ENCODE measurements around the gene ZMYND8. TPM values are rescaled to one million over a fixed set of nuclear protein-coding genes. Genes with fewer than 3 reads are reported as not detected.
"Not testable (repeated sequence)": the region's sequence is repeated elsewhere in the genome, so short reads cannot be mapped to it uniquely, and the experiment has no call there.

Gene ZMYND8
- total RNA-seq, 1 experiment from 2014 or later = 53.1 TPM

DNA sequence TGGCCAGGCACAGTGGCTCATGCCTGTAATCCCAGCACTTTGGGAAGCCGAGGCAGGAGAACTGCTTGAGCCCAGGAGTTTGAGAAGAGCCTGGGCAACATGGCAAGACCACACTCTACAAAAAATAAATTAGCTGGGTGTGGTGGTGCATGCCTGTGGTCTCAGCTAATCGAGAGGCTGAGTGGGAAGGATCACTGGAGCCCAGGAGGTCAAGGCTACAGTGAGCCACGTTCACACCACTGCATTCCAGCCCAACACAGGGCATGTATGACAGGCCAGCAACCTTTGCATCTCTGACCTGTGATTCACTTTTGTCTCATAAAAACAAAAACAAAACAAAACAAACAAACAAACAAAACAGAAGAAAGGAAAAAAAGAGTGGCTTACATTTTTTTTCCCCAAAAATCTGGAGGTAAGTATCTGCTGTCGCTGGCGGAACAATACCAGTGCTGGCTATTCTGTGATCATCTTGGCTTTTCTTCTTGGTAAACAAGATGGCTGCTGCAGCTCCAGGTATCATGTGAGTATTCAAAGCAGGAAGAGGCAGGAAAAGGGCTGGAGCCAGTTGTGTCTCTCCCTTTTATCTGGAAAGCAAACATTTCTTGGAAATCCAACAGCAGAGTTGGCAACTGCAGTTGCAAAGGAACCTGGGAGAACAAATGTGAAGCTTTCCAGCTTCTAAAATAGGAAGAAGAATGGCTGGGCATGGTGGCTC is 40.4 kb upstream of the ZMYND8 start:
- H3K4me1 Mint-ChIP-seq (ENCODE audit: low read depth, unreplicated experiment) = peaks cover 19% of the 10 kb centered on the region
- TF ChIP-seq, protein P1, sequence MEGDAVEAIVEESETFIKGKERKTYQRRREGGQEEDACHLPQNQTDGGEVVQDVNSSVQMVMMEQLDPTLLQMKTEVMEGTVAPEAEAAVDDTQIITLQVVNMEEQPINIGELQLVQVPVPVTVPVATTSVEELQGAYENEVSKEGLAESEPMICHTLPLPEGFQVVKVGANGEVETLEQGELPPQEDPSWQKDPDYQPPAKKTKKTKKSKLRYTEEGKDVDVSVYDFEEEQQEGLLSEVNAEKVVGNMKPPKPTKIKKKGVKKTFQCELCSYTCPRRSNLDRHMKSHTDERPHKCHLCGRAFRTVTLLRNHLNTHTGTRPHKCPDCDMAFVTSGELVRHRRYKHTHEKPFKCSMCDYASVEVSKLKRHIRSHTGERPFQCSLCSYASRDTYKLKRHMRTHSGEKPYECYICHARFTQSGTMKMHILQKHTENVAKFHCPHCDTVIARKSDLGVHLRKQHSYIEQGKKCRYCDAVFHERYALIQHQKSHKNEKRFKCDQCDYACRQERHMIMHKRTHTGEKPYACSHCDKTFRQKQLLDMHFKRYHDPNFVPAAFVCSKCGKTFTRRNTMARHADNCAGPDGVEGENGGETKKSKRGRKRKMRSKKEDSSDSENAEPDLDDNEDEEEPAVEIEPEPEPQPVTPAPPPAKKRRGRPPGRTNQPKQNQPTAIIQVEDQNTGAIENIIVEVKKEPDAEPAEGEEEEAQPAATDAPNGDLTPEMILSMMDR (IDR thresholded peaks at IDR 0.05; ENCODE audit: unreplicated experiment) = no peak
- H3K27me3 Mint-ChIP-seq (ENCODE audit: unreplicated experiment) = no peaks in the 10 kb centered on the region
- H3K27ac Mint-ChIP-seq (ENCODE audit: unreplicated experiment) = no peak overlapping the region
- no TSS peak for BruUV-seq (replicated peaks)
- H3K36me3 Mint-ChIP-seq (ENCODE audit: insufficient read depth, unreplicated experiment) = peaks cover 10% of the 10 kb centered on the region
- no peaks in the 10 kb centered on the region for H3K9me3 Mint-ChIP-seq (ENCODE audit: low read depth, unreplicated experiment)
- intact Hi-C loops (cut with micrococcal nuclease; ENCODE audit: unreplicated experiment) = no loop called here
- CTCF ChIA-PET = interaction anchor here (0.5 to 1.3 kb wide), 4 partner anchors 13 to 167 kb away, joined by 3 to 4 read pairs (median 4); no protein-coding TSS in a partner anchor
- no peak for DNase-seq
- H3K4me3 Mint-ChIP-seq (ENCODE audit: low read depth, unreplicated experiment) = no peak overlapping the region

DNA sequence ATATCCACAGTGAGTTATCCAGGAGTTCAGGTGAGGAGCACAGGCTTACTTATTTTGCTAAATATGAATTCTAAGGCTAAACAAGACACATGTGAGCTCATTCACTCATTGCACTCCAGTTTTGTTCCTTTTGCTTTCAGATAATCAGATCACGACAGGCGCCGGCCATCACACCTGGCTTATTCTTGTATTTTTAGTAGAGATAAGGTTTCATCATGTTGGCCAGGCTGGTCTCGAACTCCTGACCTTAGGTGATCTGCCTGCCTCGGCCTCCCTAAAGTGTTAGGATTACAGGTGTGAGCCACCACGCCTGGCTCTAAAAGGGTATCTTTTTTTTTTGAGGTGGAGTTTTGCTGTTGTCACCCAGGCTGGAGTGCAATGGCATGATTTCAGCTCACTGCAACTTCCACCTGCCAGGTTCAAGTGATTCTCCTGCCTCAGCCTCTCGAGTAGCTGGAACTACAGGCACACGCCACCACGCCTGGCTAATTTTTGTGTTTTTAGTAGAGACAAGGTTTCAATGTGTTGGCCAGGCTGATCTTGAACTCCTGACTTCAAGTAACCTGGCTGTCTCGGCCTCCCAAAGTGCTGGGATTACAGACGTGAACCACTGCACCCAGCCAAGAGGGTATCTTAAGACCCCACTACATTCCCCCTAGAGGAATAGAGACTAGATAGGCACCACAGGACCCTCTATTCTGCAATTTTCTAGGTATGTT is 37.5 kb upstream of the ZMYND8 start:
- not testable (repeated sequence) for DNase-seq; H3K9me3 Mint-ChIP-seq (ENCODE audit: low read depth, unreplicated experiment); BruUV-seq (replicated peaks); H3K4me3 Mint-ChIP-seq (ENCODE audit: low read depth, unreplicated experiment); H3K27me3 Mint-ChIP-seq (ENCODE audit: unreplicated experiment)
- peak overlapping the region; percentile 100 for H3K27ac Mint-ChIP-seq (ENCODE audit: unreplicated experiment)
- peaks cover 29% of the 10 kb centered on the region for H3K36me3 Mint-ChIP-seq (ENCODE audit: insufficient read depth, unreplicated experiment)
- intact Hi-C loops (cut with micrococcal nuclease; ENCODE audit: unreplicated experiment) = loop anchor here (2.0 to 5.0 kb wide), 3 partner anchors 38 to 107 kb away; partner anchors contain the start of gene NCOA3
- CTCF ChIA-PET = interaction anchor here (0.8 to 2.0 kb wide), 2 partner anchors 99 to 121 kb away, joined by 4 to 8 read pairs; no protein-coding TSS in a partner anchor
- peaks cover 34% of the 10 kb centered on the region for H3K4me1 Mint-ChIP-seq (ENCODE audit: low read depth, unreplicated experiment)

DNA sequence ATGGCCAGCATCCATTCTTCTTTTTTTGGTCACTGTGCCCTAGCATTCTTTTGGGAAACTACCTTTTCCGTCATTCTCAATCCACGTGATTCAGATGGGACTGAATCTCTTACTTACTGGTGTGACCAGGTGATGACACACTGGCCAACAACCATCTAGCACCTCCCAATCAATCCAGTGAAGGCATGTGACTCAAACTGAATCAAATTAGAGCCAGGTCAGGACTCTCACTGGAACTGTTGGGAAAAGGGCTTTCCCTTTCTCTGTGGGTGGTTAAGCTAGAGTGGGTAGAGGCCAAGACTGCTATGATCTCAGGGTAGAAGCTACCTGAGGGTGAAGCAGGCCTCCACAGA is 36.2 kb upstream of the ZMYND8 start:
- CTCF ChIA-PET = interaction anchor here (0.6 to 2.0 kb wide), 13 partner anchors 9 to 192 kb away, joined by 3 to 10 read pairs (median 5); partner anchors contain the start of genes NCOA3 and ZMYND8
- intact Hi-C loops (cut with micrococcal nuclease; ENCODE audit: unreplicated experiment) = loop anchor here (2.0 to 5.0 kb wide), 3 partner anchors 40 to 108 kb away; partner anchors contain the start of gene NCOA3

DNA sequence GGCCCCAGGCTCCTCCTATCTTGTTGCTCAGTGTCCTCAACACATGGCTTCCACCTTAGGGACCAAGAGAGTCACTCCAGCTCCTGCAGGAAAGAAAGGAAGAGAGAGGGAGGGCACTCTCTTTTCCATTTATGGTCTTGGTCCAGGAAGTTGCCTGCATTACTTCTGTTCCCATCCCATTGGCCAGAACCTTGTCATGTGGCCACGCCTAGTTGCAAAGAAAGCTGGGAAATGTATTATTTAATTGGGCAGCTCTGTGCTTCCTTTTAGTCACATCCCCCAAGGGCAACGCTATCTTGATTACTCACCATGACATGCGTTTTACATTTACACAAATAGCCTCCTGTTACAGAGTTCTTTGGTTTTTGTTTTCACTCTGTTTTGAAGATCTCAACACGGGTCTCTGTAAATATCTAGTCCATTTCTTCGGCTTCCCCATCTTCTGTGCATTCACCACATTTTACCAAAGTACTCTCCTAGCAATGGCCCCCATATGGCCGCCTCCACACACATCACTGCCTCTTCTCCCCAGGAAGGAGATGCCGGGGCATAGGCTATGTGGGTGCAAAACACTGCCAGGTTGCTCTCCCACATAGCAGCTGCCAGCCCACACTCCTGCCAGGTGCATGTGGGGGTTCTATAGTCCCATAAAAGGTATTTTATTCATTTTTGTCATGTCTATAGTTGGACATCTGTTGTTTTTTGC is 35.7 kb upstream of the ZMYND8 start:
- peaks cover 34% of the 10 kb centered on the region for H3K4me1 Mint-ChIP-seq (ENCODE audit: low read depth, unreplicated experiment)
- peak overlapping the region; percentile 34 for H3K4me3 Mint-ChIP-seq (ENCODE audit: low read depth, unreplicated experiment)
- intact Hi-C loops (cut with micrococcal nuclease; ENCODE audit: unreplicated experiment) = loop anchor here (2.0 to 5.0 kb wide), 3 partner anchors 40 to 109 kb away; partner anchors contain the start of gene NCOA3
- peak; percentile 87 for DNase-seq
- H3K27me3 Mint-ChIP-seq (ENCODE audit: unreplicated experiment) = no peaks in the 10 kb centered on the region
- BruUV-seq (replicated peaks) = TSS peak; percentile 95
- CTCF ChIA-PET = interaction anchor here (0.6 to 2.0 kb wide), 20 partner anchors 8 to 192 kb away, joined by 3 to 10 read pairs (median 4); partner anchors contain the start of genes NCOA3 and ZMYND8
- peak overlapping the region; percentile 100 for H3K27ac Mint-ChIP-seq (ENCODE audit: unreplicated experiment)
- TF ChIP-seq, protein P1 (IDR thresholded peaks at IDR 0.05; ENCODE audit: unreplicated experiment) = no peak
- H3K9me3 Mint-ChIP-seq (ENCODE audit: low read depth, unreplicated experiment) = peaks cover 6% of the 10 kb centered on the region
- H3K36me3 Mint-ChIP-seq (ENCODE audit: insufficient read depth, unreplicated experiment) = peaks cover 29% of the 10 kb centered on the region

More for the DNA sequence above, 36.2 kb upstream of the ZMYND8 start:
- peak overlapping the region; percentile 100 for H3K27ac Mint-ChIP-seq (ENCODE audit: unreplicated experiment)
- no peaks in the 10 kb centered on the region for H3K27me3 Mint-ChIP-seq (ENCODE audit: unreplicated experiment)
- peaks cover 34% of the 10 kb centered on the region for H3K4me1 Mint-ChIP-seq (ENCODE audit: low read depth, unreplicated experiment)
- no peak for DNase-seq
- H3K36me3 Mint-ChIP-seq (ENCODE audit: insufficient read depth, unreplicated experiment) = peaks cover 29% of the 10 kb centered on the region
- TF ChIP-seq, protein P1 (IDR thresholded peaks at IDR 0.05; ENCODE audit: unreplicated experiment) = no peak
- H3K9me3 Mint-ChIP-seq (ENCODE audit: low read depth, unreplicated experiment) = peaks cover 6% of the 10 kb centered on the region
- H3K4me3 Mint-ChIP-seq (ENCODE audit: low read depth, unreplicated experiment) = peak overlapping the region; percentile 34
- BruUV-seq (replicated peaks) = no TSS peak
